DMS114 treated with DMSO at 0.1 percent for 48 hours (cell line): Measurements from ENCODE around the gene KRTAP12-3.

Experiments
- DNase-seq: peaks from one replicate; lab custom pipeline; 2025; ENCODE audit not compliant: unreplicated experiment; lab: John Stamatoyannopoulos, UW

Gene KRTAP12-3

GRCh38 chr21:44701541-44701940 is 43.8 kb downstream of the KRTAP12-3 start:
- no peak for DNase-seq

- no peak for DNase-seq
Observed at GRCh38 chr21:44702111-44702972, 44.6 kb downstream of the KRTAP12-3 start.

DNA sequence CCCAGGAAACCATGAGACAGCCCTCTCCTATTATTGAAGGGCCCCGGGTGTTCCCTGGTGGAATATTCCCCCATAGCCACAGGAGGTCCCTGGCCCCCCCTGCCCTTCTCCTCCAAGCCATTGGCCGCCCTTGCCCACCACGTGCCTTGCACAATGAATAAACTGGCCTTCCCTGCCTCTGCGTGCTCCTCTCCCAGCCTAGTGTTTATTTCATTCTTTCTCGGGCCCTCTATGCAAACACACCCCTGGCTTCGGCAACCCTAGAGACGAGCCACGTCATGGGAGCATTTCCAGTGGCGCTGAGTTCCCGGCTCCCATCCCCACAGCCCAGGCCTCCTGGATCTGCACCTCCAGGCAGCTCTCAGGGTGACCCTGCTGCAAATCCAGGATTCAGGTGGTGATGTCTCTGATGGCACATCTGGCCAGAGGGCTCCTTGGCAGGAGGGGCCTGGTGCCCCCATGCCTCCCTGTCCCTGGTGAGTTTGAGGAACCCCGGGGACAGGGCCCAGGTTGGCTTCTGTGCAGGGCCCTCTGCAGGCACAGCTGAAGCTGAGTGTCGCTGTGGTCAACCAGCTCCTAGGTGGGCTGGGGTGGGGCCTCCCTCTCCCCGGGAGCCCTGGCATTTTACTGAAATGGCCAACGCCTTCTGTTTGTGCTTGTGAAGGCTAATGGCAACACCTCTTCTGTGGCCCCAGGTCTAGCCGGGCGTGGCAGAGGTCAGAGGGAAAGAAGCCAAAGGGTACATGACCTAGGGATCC is 45.4 kb downstream of the KRTAP12-3 start:
- no peak for DNase-seq

GRCh38 chr21:44703731-44704635 is 46.3 kb downstream of the KRTAP12-3 start:
- no peak for DNase-seq

- no peak for DNase-seq
Observed at GRCh38 chr21:44704636-44705001, 46.9 kb downstream of the KRTAP12-3 start.

- DNase-seq: no peak
Observed at GRCh38 chr21:44706026-44706705, 48.4 kb downstream of the KRTAP12-3 start.

GRCh38 chr21:44706706-44707581 is 49.2 kb downstream of the KRTAP12-3 start:
- DNase-seq: no peak
